Upper lobe of left lung (tissue), 6 donors: ENCODE measurements around the gene TPSD1. TPM values are rescaled to one million over a fixed set of nuclear protein-coding genes. Genes with fewer than 3 reads are reported as not detected.
A peak's percentile ranks its signal among the peaks of the same experiment; 100 is the strongest.
"Not testable (repeated sequence)": the region's sequence is repeated elsewhere in the genome, so short reads cannot be mapped to it uniquely, and the experiment has no call there.

Source experiments
- ATAC-seq, 2 donors: fragments of 200-7000 bp; cut with Tn5 transposase; one replicate each; pipeline ENCODE4 v1.9.1; 2022; ENCODE audit warnings: mild to moderate bottlenecking in 2 of 2, moderate library complexity in 2 of 2; ENCODE audit not compliant: low FRiP score in 2 of 2
- DNase-seq, 2 donors: peaks; one replicate each; pipeline ENCODE4 v3.0.0-alpha.2; 2019 to 2020
- H3K27ac ChIP-seq, 4 donors: fragments of 200-600 bp; sonication (generic); one replicate each; pipeline ENCODE4 v1.5.1; 2016 to 2019
- H3K27me3 ChIP-seq, 4 donors: fragments of 200-600 bp; sonication (generic); one replicate each; pipeline ENCODE4 v1.5.1; 2017 to 2019
- H3K36me3 ChIP-seq, 4 donors: fragments of 200-600 bp; sonication (generic); one replicate each; pipeline ENCODE4 v1.5.1; 2016 to 2019
- H3K4me1 ChIP-seq, 4 donors: fragments of 200-600 bp; sonication (generic); one replicate each; pipeline ENCODE4 v1.5.1; 2018 to 2019
- H3K4me3 ChIP-seq, 4 donors: fragments of 200-600 bp; sonication (generic); one replicate each; pipeline ENCODE4 v1.5.1; 2017 to 2019; ENCODE audit warnings: mild to moderate bottlenecking in 2 of 4, moderate library complexity in 1 of 4
- H3K9me3 ChIP-seq, 4 donors: fragments of 200-600 bp; sonication (generic); one replicate each; pipeline ENCODE4 v1.5.1; 2018 to 2019
- CTCF ChIP-seq, 6 experiments: fragments of 450-650 bp in 4 of 6; fragments of 200-600 bp in 2 of 6; sonication (generic) in 2 of 6; IDR thresholded peaks; one replicate each; pipeline ENCODE4 v1.5.1; 2016 to 2019; ENCODE audit warnings: antibody characterized with exemption in 6 of 6
- EP300 ChIP-seq, 4 donors: sonication (generic); formaldehyde crosslinking; IDR thresholded peaks; one replicate each; pipeline ENCODE4 v1.5.1; 2017; ENCODE audit warnings: antibody characterized with exemption in 4 of 4, control low read depth in 2 of 4
- POLR2A ChIP-seq, 4 donors: fragments of 450-650 bp; IDR thresholded peaks; one replicate each; pipeline ENCODE4 v1.5.1; 2016 to 2017; ENCODE audit warnings: antibody characterized with exemption in 4 of 4, mild to moderate bottlenecking in 2 of 4
- POLR2AphosphoS5 ChIP-seq, 2 donors: sonication (generic); formaldehyde crosslinking; IDR thresholded peaks; one replicate each; pipeline ENCODE4 v1.5.1; 2017; ENCODE audit warnings: antibody characterized with exemption in 2 of 2
- WGBS, 2 donors: methylation state at CpG; one replicate each; pipeline ENCODE4 v1.1.5; 2017 to 2018; 5-methylcytosine and 5-hydroxymethylcytosine counted together
- total RNA-seq, 6 donors: library from RNA; depleted of rRNA in 4 of 6; stranded (reverse); fragments of >200 nt in 4 of 6; gene quantifications; one replicate each; pipeline versions ENCODE4 v1.1.0 to v1.2.1, GENCODE V29; 2016 to 2021
- donor health status: DM: no; HTN: no; CAD: no; lungs with moderate emphysema.
- donor health status: DM: no; HTN: yes; CAD: no; lungs with severe emphysema.

The TPSD1 gene
- total RNA-seq, 6 donors from 2014 or later, result 1.3 to 14.0 (median 6.4) TPM

- ATAC-seq, H3K36me3 ChIP-seq, H3K4me3 ChIP-seq, H3K9me3 ChIP-seq, H3K4me1 ChIP-seq, H3K27ac ChIP-seq, H3K27me3 ChIP-seq: not testable (repeated sequence)
- peak in 1 of 2 donors; percentile 47 for DNase-seq
- 61 to 80% methylated on average over 6 to 15 of the region's 17 CpGs for WGBS, 2 donors
These were observed 25.2 kb upstream of the TPSD1 start for GRCh38 chr16:1230471-1231212.

- not testable (repeated sequence) for H3K9me3 ChIP-seq
These were observed 24.6 kb upstream of the TPSD1 start for GRCh38 chr16:1231301-1231700.

GRCh38 chr16:1232049-1232748 lies 23.7 kb upstream of the TPSD1 start:
- ATAC-seq, result peak in 1 of 2 donors; percentile 18
- WGBS, 2 donors, result no CpG with 5 or more reads among the region's 47 CpGs
- not testable (repeated sequence) for H3K4me1 ChIP-seq

More at GRCh38 chr16:1231301-1231700, 24.6 kb upstream of the TPSD1 start:
- H3K27ac ChIP-seq, H3K4me1 ChIP-seq, H3K4me3 ChIP-seq, H3K36me3 ChIP-seq, H3K27me3 ChIP-seq, ATAC-seq: not testable (repeated sequence)
- no CpG with 5 or more reads among the region's 7 CpGs for WGBS, 2 donors
- DNase-seq, result peak in 1 of 2 donors; percentile 33

DNA sequence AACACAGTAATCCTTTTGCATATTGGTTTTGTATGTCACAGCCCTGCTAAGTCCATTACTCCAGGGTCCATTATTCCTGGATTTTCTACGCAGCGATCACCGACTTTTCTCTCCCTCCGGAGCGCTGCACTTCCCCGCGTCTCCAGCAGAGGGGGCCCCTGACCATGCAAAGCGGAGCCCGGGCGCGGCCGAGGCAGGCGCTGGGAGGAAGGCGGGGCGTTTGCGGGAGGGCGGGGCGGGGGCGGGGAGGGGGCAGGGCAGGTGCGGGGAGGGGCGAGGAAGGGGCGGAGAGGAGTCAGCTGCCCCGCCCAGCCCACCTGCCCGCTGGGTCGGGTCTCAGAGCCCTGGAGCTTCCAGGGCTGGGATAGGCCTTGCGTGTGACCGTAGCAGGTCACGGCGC lies 19.2 kb upstream of the TPSD1 start:
- not testable (repeated sequence) for H3K4me3 ChIP-seq, H3K36me3 ChIP-seq, H3K27ac ChIP-seq, DNase-seq, H3K9me3 ChIP-seq, H3K27me3 ChIP-seq, H3K4me1 ChIP-seq
- peak; percentile 42 to 72 for ATAC-seq
- no CpG with 5 or more reads among the region's 29 CpGs for WGBS, 2 donors

More at GRCh38 chr16:1232049-1232748, 23.7 kb upstream of the TPSD1 start:
- not testable (repeated sequence) for H3K27ac ChIP-seq, H3K36me3 ChIP-seq, H3K27me3 ChIP-seq, DNase-seq, H3K4me3 ChIP-seq, H3K9me3 ChIP-seq

GRCh38 chr16:1237990-1238389 lies 17.9 kb upstream of the TPSD1 start:
- TF ChIP-seq CTCF (IDR thresholded peaks at IDR 0.05), result no peak
- no peak for TF ChIP-seq POLR2AphosphoS5 (IDR thresholded peaks at IDR 0.05)
- no peak for TF ChIP-seq EP300 (IDR thresholded peaks at IDR 0.05)
- no peak for TF ChIP-seq POLR2A (IDR thresholded peaks at IDR 0.05)
- WGBS, 2 donors, result 83 to 84% methylated on average over 9 of the region's 9 CpGs
- Histone ChIP-seq H3K4me3 (no peak overlapping the region), H3K27ac (no peak overlapping the region), H3K4me1 (no peaks in the 10 kb centered on the region), H3K36me3 (no peaks in the 10 kb centered on the region), H3K27me3 (no peaks in the 10 kb centered on the region), H3K9me3 (no peaks in the 10 kb centered on the region)
- DNase-seq, result no peak
- ATAC-seq, result no peak

- not testable (repeated sequence) for H3K27ac ChIP-seq, H3K36me3 ChIP-seq, H3K27me3 ChIP-seq, H3K4me1 ChIP-seq, H3K9me3 ChIP-seq, H3K4me3 ChIP-seq
- DNase-seq, result peak in 1 of 2 donors; percentile 65
- WGBS, 2 donors, result 51 to 70% methylated on average over 14 to 16 of the region's 23 CpGs
- peak in 1 of 2 donors; percentile 1 for ATAC-seq
These were observed 17.0 kb upstream of the TPSD1 start for GRCh38 chr16:1238909-1239308.

DNA sequence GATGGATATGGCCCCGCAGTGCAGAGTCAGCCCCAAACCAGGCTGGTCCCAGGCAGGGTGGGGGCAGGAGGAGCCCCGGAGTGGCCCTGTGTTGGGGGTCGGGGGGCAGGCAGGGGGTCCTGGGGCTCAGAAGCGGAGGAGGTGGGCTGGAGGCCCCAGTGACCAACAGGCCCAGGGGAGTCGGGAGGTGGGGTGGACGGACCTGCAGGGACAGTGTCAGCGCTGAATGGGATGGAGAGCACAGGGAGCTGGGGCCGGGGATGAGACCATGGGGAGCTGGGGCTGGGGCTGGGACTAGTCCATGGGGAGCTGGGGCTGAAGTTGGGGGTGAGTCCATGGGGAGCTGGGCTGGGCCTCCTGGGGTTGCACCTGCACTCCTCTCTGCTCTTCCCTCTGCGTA lies 16.3 kb upstream of the TPSD1 start:
- not testable (repeated sequence) for H3K9me3 ChIP-seq, H3K27me3 ChIP-seq, H3K4me3 ChIP-seq, H3K27ac ChIP-seq, ATAC-seq, H3K36me3 ChIP-seq, H3K4me1 ChIP-seq
- WGBS, 2 donors, result 86 to 100% methylated on average over 1 to 7 of the region's 9 CpGs
- DNase-seq, result peak in 1 of 2 donors; percentile 55

GRCh38 chr16:1240436-1240835 lies 15.4 kb upstream of the TPSD1 start, which contains the start of gene TPSAB1:
Gene TPSAB1 (plus strand): TSS chr16:1240705. CDS start chr16:1240939, 234 bp downstream.
- H3K27ac ChIP-seq, H3K4me1 ChIP-seq, H3K4me3 ChIP-seq, H3K36me3 ChIP-seq, DNase-seq, H3K27me3 ChIP-seq, H3K9me3 ChIP-seq: not testable (repeated sequence)
- 53% methylated on average over 5 of the region's 12 CpGs; no CpG with 5 or more reads in 1 of the 2 donors for WGBS, 2 donors
- peak; percentile 3 to 52 for ATAC-seq

DNA sequence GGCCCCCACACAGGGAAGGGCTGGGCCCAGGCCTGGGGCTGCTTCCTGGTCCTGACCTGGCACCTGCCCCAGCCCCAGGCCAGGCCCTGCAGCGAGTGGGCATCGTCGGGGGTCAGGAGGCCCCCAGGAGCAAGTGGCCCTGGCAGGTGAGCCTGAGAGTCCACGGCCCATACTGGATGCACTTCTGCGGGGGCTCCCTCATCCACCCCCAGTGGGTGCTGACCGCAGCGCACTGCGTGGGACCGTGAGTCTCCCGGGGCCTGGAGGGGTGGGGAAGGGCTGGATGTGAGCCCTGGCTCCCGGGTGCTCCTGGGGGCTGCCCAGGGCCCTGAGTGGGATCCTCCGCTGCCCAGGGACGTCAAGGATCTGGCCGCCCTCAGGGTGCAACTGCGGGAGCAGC lies 14.8 kb upstream of the TPSD1 start:
- ATAC-seq (peak in 1 of 2 donors; percentile 2), DNase-seq (peak in 1 of 2 donors; percentile 68)
- no CpG with 5 or more reads among the region's 15 CpGs for WGBS, 2 donors

DNA sequence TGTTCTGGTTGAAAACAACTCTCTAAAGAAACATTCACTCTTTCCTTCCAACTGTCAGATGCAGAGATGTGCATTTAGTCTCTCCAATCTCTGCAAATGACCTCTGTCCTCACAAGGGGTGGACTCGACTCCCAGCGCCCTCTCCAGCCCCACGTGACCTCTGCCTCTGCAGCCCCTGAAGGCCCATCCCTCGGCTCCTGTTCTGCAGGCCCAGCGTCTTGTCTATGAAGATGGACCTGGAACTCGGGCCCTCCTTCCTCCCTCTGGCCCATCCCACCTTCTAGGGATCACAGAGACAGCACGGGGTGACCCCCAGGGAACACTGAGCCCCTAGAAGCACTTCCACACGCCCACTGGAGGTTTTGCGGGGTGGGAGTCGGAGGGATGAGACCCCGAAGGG lies 12.5 kb upstream of the TPSD1 start:
- not testable (repeated sequence) for H3K4me1 ChIP-seq, H3K9me3 ChIP-seq, H3K4me3 ChIP-seq, H3K27me3 ChIP-seq, DNase-seq, H3K27ac ChIP-seq, ATAC-seq, H3K36me3 ChIP-seq
- 50 to 65% methylated on average over 6 to 7 of the region's 11 CpGs for WGBS, 2 donors

More for the DNA sequence above, 14.8 kb upstream of the TPSD1 start:
- H3K27me3 ChIP-seq, H3K9me3 ChIP-seq, H3K4me3 ChIP-seq, H3K27ac ChIP-seq, H3K4me1 ChIP-seq, H3K36me3 ChIP-seq: not testable (repeated sequence)

- H3K27me3 ChIP-seq, H3K4me1 ChIP-seq, H3K9me3 ChIP-seq, H3K36me3 ChIP-seq, H3K27ac ChIP-seq, H3K4me3 ChIP-seq: not testable (repeated sequence)
- 63 to 64% methylated on average over 12 to 22 of the region's 32 CpGs for WGBS, 2 donors
- DNase-seq (peak in 1 of 2 donors; percentile 45), ATAC-seq (peak in 1 of 2 donors; percentile 17)
These were observed 11.7 kb upstream of the TPSD1 start for GRCh38 chr16:1243907-1244850.
